Sigmoid colon (tissue), 4 donors: ENCODE measurements around the gene NPIPA2.
"Not testable (repeated sequence)": the region's sequence is repeated elsewhere in the genome, so short reads cannot be mapped to it uniquely, and the experiment has no call there.

Experiments used
- CTCF ChIP-seq, 4 experiments: fragments of 450-650 bp in 3 of 4; fragments of 200-600 bp in 1 of 4; IDR thresholded peaks; one replicate each; pipeline ENCODE4 v1.5.1; 2016 to 2019; ENCODE audit warnings: antibody characterized with exemption in 4 of 4, mild to moderate bottlenecking in 3 of 4, moderate library complexity in 2 of 4
- EP300 ChIP-seq, 4 donors: sonication (generic); formaldehyde crosslinking; IDR thresholded peaks; one replicate each; pipeline ENCODE4 v1.6.1; 2017; ENCODE audit warnings: antibody characterized with exemption in 4 of 4
- POLR2A ChIP-seq, 2 donors: fragments of 450-650 bp; IDR thresholded peaks; one replicate each; pipeline ENCODE4 v1.6.1; 2016; ENCODE audit warnings: antibody characterized with exemption in 2 of 2, mild to moderate bottlenecking in 2 of 2, moderate library complexity in 2 of 2
- POLR2AphosphoS5 ChIP-seq, 4 donors: sonication (generic); formaldehyde crosslinking; IDR thresholded peaks; one replicate each; pipeline ENCODE4 v1.6.1; 2017; ENCODE audit warnings: antibody characterized with exemption in 4 of 4

- not testable (repeated sequence) for TF ChIP-seq CTCF, POLR2A, POLR2AphosphoS5, EP300 (IDR thresholded peaks at IDR 0.05)
Observed at GRCh38 chr16:14803577-14803976, 61.2 kb downstream of the NPIPA2 start.
